HEK293 (cell line): ENCODE results near the gene GTPBP3.
A peak's percentile ranks its signal among the peaks of the same experiment; 100 is the strongest.

Source experiments
- CTCF ChIA-PET: fragments of 350-600 bp; formaldehyde crosslinking; extraction: SDS; loops from one replicate; lab custom pipeline; 2021; ENCODE audit warnings: antibody characterized with exemption; lab: Yijun Ruan, JAX
- POLR2A ChIA-PET: fragments of 300-600 bp; formaldehyde crosslinking; extraction: SDS; loops from one replicate; lab custom pipeline; 2020; ENCODE audit warnings: antibody characterized with exemption, inconsistent platforms; lab: Yijun Ruan, JAX
- H3K27ac ChIP-seq: fragments of 200-500 bp; sonication (Bioruptor generic); 2 replicates; pipeline ENCODE4 v1.5.1; 2014; ENCODE audit warnings: low read depth, low read length, control low read depth, inconsistent platforms; ENCODE audit errors: extremely low read depth
- H3K36me3 ChIP-seq, 2 experiments: fragments of 200-500 bp in 1 of 2; sonication (Bioruptor generic) in 1 of 2; 1 replicate in 1 of 2; 2 replicates in 1 of 2; pipeline ENCODE4 v1.5.1; 2014 to 2017; ENCODE audit warnings: inconsistent platforms in 2 of 2, low read length in 2 of 2; ENCODE audit not compliant: control insufficient read depth in 2 of 2, insufficient read depth in 1 of 2
- H3K4me1 ChIP-seq: fragments of 200-500 bp; sonication (Bioruptor generic); 2 replicates; pipeline ENCODE4 v1.5.1; 2014; ENCODE audit warnings: mild to moderate bottlenecking, low read length, inconsistent platforms; ENCODE audit not compliant: control insufficient read depth, insufficient read depth
- H3K4me3 ChIP-seq: 2 replicates; pipeline ENCODE4 v1.5.1; 2011; ENCODE audit warnings: low read depth, mild to moderate bottlenecking, control low read depth, low read length, moderate library complexity
- H3K9me3 ChIP-seq: fragments of 200-500 bp; sonication (Bioruptor generic); 2 replicates; pipeline ENCODE4 v1.5.1; 2014; ENCODE audit warnings: low read depth, low read length, inconsistent platforms; ENCODE audit not compliant: control insufficient read depth, insufficient read depth
- GLI2 ChIP-seq: fragments of 450-650 bp; formaldehyde crosslinking; IDR thresholded peaks from 2 replicates; pipeline ENCODE4; 2017; ENCODE audit warnings: missing biosample characterization, missing genetic modification characterization, low read depth, borderline replicate concordance
- HOXD13 ChIP-seq: sonication (generic); formaldehyde crosslinking; IDR thresholded peaks from 2 replicates; pipeline ENCODE4 v1.8.0; 2022; ENCODE audit warnings: missing genetic modification reagents, borderline replicate concordance
- MZF1 ChIP-seq: fragments of 450-650 bp; formaldehyde crosslinking; IDR thresholded peaks from 2 replicates; pipeline ENCODE4 v1.5.1; 2017; ENCODE audit warnings: missing biosample characterization, missing genetic modification characterization, borderline replicate concordance
- PRDM1 ChIP-seq: fragments of 450-650 bp; formaldehyde crosslinking; IDR thresholded peaks from 2 replicates; pipeline ENCODE4; 2016; ENCODE audit warnings: missing biosample characterization, missing genetic modification characterization
- SALL2 ChIP-seq: fragments of 450-650 bp; formaldehyde crosslinking; IDR thresholded peaks from 2 replicates; pipeline ENCODE4 v1.5.0; 2017; ENCODE audit warnings: missing biosample characterization, mild to moderate bottlenecking, missing genetic modification characterization, borderline replicate concordance
- TRIM28 ChIP-seq: IDR thresholded peaks from 2 replicates; pipeline ENCODE4 v1.6.1; 2011; ENCODE audit warnings: low read length, control low read depth, borderline replicate concordance
- YY2 ChIP-seq: fragments of 450-650 bp; formaldehyde crosslinking; IDR thresholded peaks from 2 replicates; pipeline ENCODE4 v1.5.1; 2016; ENCODE audit warnings: missing biosample characterization, missing genetic modification characterization
- ZFP41 ChIP-seq: fragments of 450-650 bp; formaldehyde crosslinking; IDR thresholded peaks from 2 replicates; pipeline ENCODE4 v1.5.1; 2016; ENCODE audit warnings: missing biosample characterization, missing genetic modification characterization, borderline replicate concordance
- ZIC2 ChIP-seq: fragments of 450-650 bp; formaldehyde crosslinking; IDR thresholded peaks from 2 replicates; pipeline ENCODE4 v1.5.1; 2016; ENCODE audit warnings: missing biosample characterization, missing genetic modification characterization
- ZNF132 ChIP-seq: fragments of 450-650 bp; formaldehyde crosslinking; IDR thresholded peaks from 2 replicates; pipeline ENCODE4 v1.5.1; 2017; ENCODE audit warnings: missing biosample characterization, missing genetic modification characterization, borderline replicate concordance
- ZNF174 ChIP-seq: fragments of 450-650 bp; formaldehyde crosslinking; IDR thresholded peaks from 2 replicates; pipeline ENCODE4 v1.5.0; 2017; ENCODE audit warnings: missing biosample characterization, mild to moderate bottlenecking, missing genetic modification characterization
- ZNF274 ChIP-seq, 2 experiments: fragments of 200-500 bp in 1 of 2; fragments of 450-650 bp in 1 of 2; sonication (Bioruptor generic) in 1 of 2; formaldehyde crosslinking in 1 of 2; IDR thresholded peaks; 2 replicates each; pipeline versions ENCODE4 v1.5.1 to v1.6.1; 2014 to 2016; ENCODE audit warnings: borderline replicate concordance in 1 of 2, inconsistent platforms in 1 of 2, low read length in 1 of 2, missing biosample characterization in 1 of 2, missing genetic modification characterization in 1 of 2
- ZNF341 ChIP-seq: fragments of 450-650 bp; formaldehyde crosslinking; IDR thresholded peaks from 2 replicates; pipeline ENCODE4; 2016; ENCODE audit warnings: low read depth, missing biosample characterization, missing genetic modification characterization
- ZNF664 ChIP-seq: fragments of 450-650 bp; formaldehyde crosslinking; IDR thresholded peaks from 2 replicates; pipeline ENCODE4 v1.5.1; 2016; ENCODE audit warnings: missing biosample characterization, missing genetic modification characterization
- ZNF670 ChIP-seq: fragments of 450-650 bp; formaldehyde crosslinking; IDR thresholded peaks from 2 replicates; pipeline ENCODE4 v1.5.1; 2016; ENCODE audit warnings: missing biosample characterization, missing genetic modification characterization, low read depth
- ZNF747 ChIP-seq: fragments of 450-650 bp; formaldehyde crosslinking; IDR thresholded peaks from 2 replicates; pipeline ENCODE4 v1.5.1; 2016; ENCODE audit warnings: missing biosample characterization, missing genetic modification characterization
- ZNF76 ChIP-seq: fragments of 450-650 bp; formaldehyde crosslinking; IDR thresholded peaks from 2 replicates; pipeline ENCODE4; 2016; ENCODE audit warnings: low read depth, missing biosample characterization, missing genetic modification characterization, borderline replicate concordance
- ZNF830 ChIP-seq: fragments of 450-650 bp; IDR thresholded peaks from 2 replicates; pipeline ENCODE4 v1.5.0; 2018; ENCODE audit warnings: missing biosample characterization, missing genetic modification characterization, low read depth, mild to moderate bottlenecking, moderate library complexity
- TF ChIP-seq, protein P1 (sequence below): fragments of 450-650 bp; formaldehyde crosslinking; IDR thresholded peaks from 2 replicates; pipeline ENCODE4 v1.5.1; 2016; ENCODE audit warnings: missing biosample characterization, missing genetic modification characterization
- TF ChIP-seq, protein P2 (sequence below): fragments of 450-650 bp; formaldehyde crosslinking; IDR thresholded peaks from 2 replicates; pipeline ENCODE4 v1.5.1; 2016; ENCODE audit warnings: missing biosample characterization, missing genetic modification characterization
- TF ChIP-seq, protein P3 (sequence below): fragments of 450-650 bp; IDR thresholded peaks from 2 replicates; pipeline ENCODE4 v1.5.1; 2018; ENCODE audit warnings: missing biosample characterization, missing genetic modification characterization
- TF ChIP-seq, protein P4 (sequence below): fragments of 450-650 bp; formaldehyde crosslinking; IDR thresholded peaks from 2 replicates; pipeline ENCODE4 v1.5.1; 2016; ENCODE audit warnings: missing biosample characterization, missing genetic modification characterization, low read depth
- TF ChIP-seq, protein P5 (sequence below): fragments of 450-650 bp; formaldehyde crosslinking; IDR thresholded peaks from 2 replicates; pipeline ENCODE4 v1.5.1; 2017; ENCODE audit warnings: missing biosample characterization, missing genetic modification characterization

The GTPBP3 gene

DNA sequence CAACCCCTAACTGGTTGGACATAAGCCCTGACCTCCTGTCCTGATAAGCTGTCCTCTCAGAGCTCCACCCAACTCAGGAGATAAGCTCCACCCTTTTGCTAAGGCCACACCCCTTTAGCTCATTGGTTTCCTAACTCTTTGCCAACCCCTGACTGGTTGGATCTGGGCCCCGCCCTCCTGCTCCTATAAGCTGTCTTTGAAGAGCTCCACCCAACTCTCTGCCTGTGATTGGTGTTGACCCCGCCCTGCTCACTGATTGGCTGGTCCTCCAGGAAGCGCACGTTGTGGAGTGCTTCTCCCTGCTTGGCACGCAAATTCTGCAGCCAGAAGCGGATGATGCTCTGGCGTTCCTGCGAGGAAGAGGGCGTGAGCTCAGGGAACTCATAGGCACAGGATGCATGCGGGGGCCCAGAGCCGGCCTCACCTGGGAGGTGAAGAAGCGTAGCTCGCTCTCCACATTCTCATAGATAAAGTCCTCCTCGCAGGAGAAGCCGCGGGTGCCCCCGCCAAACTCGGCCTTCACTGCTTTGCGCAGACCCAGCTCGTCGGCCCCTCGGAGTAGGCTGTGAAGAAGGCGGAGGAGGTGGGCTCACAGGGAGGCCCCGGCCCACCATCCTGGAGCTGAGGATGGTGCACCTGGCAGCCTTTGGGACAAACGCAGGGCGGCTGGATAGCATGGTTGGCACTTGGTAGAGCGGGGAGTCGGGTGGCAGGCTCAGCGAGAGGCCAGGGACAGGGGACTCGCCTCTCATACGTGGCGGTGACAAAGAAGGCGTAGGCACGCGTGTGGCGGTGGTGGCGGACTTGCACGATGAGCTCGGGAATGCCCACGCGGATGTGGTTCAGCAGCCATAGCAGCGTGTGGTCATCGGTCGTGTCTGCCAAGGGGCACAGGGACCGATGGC is 4.4 kb upstream of the GTPBP3 start (continued):
- TF ChIP-seq, protein P1, sequence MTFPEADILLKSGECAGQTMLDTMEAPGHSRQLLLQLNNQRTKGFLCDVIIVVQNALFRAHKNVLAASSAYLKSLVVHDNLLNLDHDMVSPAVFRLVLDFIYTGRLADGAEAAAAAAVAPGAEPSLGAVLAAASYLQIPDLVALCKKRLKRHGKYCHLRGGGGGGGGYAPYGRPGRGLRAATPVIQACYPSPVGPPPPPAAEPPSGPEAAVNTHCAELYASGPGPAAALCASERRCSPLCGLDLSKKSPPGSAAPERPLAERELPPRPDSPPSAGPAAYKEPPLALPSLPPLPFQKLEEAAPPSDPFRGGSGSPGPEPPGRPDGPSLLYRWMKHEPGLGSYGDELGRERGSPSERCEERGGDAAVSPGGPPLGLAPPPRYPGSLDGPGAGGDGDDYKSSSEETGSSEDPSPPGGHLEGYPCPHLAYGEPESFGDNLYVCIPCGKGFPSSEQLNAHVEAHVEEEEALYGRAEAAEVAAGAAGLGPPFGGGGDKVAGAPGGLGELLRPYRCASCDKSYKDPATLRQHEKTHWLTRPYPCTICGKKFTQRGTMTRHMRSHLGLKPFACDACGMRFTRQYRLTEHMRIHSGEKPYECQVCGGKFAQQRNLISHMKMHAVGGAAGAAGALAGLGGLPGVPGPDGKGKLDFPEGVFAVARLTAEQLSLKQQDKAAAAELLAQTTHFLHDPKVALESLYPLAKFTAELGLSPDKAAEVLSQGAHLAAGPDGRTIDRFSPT (tag by site-specific recombination), result peak; percentile 80
- TF ChIP-seq, protein P2, sequence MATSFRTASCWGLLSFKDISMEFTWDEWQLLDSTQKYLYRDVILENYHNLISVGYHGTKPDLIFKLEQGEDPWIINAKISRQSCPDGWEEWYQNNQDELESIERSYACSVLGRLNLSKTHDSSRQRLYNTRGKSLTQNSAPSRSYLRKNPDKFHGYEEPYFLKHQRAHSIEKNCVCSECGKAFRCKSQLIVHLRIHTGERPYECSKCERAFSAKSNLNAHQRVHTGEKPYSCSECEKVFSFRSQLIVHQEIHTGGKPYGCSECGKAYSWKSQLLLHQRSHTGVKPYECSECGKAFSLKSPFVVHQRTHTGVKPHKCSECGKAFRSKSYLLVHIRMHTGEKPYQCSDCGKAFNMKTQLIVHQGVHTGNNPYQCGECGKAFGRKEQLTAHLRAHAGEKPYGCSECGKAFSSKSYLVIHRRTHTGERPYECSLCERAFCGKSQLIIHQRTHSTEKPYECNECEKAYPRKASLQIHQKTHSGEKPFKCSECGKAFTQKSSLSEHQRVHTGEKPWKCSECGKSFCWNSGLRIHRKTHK (tag by site-specific recombination), result no peak
- TF ChIP-seq YY2 (tag by site-specific recombination) (no peak), ZNF76 (no peak), ZNF174 (no peak), TRIM28 (no peak), MZF1 (no peak), ZNF664 (tag by site-specific recombination) (no peak), ZIC2 (no peak), HOXD13 (CRISPR knock-in tag) (no peak)
- TF ChIP-seq, protein P3, sequence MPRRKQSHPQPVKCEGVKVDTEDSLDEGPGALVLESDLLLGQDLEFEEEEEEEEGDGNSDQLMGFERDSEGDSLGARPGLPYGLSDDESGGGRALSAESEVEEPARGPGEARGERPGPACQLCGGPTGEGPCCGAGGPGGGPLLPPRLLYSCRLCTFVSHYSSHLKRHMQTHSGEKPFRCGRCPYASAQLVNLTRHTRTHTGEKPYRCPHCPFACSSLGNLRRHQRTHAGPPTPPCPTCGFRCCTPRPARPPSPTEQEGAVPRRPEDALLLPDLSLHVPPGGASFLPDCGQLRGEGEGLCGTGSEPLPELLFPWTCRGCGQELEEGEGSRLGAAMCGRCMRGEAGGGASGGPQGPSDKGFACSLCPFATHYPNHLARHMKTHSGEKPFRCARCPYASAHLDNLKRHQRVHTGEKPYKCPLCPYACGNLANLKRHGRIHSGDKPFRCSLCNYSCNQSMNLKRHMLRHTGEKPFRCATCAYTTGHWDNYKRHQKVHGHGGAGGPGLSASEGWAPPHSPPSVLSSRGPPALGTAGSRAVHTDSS (tag by site-specific recombination), result no peak
- TF ChIP-seq, protein P4, sequence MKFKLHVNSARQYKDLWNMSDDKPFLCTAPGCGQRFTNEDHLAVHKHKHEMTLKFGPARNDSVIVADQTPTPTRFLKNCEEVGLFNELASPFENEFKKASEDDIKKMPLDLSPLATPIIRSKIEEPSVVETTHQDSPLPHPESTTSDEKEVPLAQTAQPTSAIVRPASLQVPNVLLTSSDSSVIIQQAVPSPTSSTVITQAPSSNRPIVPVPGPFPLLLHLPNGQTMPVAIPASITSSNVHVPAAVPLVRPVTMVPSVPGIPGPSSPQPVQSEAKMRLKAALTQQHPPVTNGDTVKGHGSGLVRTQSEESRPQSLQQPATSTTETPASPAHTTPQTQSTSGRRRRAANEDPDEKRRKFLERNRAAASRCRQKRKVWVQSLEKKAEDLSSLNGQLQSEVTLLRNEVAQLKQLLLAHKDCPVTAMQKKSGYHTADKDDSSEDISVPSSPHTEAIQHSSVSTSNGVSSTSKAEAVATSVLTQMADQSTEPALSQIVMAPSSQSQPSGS (tag by site-specific recombination), result no peak
- TF ChIP-seq, protein P5, sequence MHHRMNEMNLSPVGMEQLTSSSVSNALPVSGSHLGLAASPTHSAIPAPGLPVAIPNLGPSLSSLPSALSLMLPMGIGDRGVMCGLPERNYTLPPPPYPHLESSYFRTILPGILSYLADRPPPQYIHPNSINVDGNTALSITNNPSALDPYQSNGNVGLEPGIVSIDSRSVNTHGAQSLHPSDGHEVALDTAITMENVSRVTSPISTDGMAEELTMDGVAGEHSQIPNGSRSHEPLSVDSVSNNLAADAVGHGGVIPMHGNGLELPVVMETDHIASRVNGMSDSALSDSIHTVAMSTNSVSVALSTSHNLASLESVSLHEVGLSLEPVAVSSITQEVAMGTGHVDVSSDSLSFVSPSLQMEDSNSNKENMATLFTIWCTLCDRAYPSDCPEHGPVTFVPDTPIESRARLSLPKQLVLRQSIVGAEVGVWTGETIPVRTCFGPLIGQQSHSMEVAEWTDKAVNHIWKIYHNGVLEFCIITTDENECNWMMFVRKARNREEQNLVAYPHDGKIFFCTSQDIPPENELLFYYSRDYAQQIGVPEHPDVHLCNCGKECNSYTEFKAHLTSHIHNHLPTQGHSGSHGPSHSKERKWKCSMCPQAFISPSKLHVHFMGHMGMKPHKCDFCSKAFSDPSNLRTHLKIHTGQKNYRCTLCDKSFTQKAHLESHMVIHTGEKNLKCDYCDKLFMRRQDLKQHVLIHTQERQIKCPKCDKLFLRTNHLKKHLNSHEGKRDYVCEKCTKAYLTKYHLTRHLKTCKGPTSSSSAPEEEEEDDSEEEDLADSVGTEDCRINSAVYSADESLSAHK, result no peak
- TF ChIP-seq, all 188 proteins: peak for 12

DNA sequence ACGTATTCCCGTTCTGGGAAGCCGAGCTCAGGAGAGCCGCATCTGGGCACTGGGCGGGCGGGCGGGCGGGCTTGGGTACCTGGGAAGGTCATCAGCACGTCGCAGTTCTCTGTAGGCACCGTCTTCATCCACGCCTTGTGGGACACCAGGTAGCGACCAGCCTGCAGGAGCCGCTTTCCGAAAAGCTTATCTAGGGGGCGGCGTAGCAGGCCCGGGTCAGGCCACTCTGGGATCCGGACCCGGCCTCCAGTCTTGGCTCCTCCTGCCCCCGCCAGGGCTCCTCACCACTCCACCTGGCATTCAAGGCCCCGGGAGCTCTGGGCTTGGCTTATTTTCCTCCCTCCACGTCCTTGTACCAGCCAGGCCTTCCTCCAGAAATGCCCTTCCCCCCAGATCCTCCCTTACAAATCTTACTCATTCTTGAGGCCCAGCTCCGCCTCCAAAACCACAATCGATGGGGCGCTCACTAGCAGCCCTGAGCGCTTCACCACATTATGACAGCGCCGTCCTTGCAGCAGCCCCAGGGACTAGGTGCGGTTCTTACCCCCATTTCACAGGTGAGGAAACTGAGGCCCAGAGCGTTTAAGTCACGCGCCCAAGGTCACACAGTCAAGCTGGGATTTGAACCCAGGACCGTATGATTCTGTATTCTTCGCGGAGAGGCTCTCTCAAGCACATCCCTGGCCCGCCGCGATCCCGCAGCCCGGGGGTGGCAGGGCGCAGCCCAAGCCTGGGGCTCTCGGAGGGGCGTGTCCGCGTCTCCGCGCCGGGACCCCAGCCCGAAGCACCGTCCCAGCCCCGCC is 3.5 kb upstream of the GTPBP3 start:
- no peaks in the 10 kb centered on the region for H3K9me3 ChIP-seq
- POLR2A ChIA-PET, result interaction anchor here (0.6 to 7.6 kb wide), 11 partner anchors 9 to 202 kb away, joined by 3 to 64 read pairs (median 8); partner anchors contain the start of genes ABHD8, BABAM1, DDA1 and MRPL34
- CTCF ChIA-PET, result interaction anchor here (0.6 to 2.4 kb wide), 12 partner anchors 13 to 999 kb away, joined by 3 to 9 read pairs (median 4); partner anchors contain the start of gene MRPL34
- peak overlapping the region; percentile 72 for H3K4me3 ChIP-seq
- peaks cover 0 to 24% of the 10 kb centered on the region in 2 experiments; a peak in 2 of 3 replicates for H3K36me3 ChIP-seq
- peaks cover 8% of the 10 kb centered on the region for H3K4me1 ChIP-seq
- H3K27ac ChIP-seq, result peak overlapping the region; percentile 57; the same call in 1 of the 2 replicates
- no peak for TF ChIP-seq ZNF747 (tag by site-specific recombination)
- TF ChIP-seq SALL2 (tag by site-specific recombination), result no peak
- TF ChIP-seq ZNF132 (tag by site-specific recombination), result no peak
- TF ChIP-seq PRDM1 (tag by site-specific recombination), result no peak
- TF ChIP-seq ZNF341, result no peak
- TF ChIP-seq ZNF670 (tag by site-specific recombination), result no peak
- TF ChIP-seq ZNF274 (IDR thresholded peaks at IDR 0.05; ENCODE audit: low read length), result no peak
- no peak for TF ChIP-seq ZNF274 (tag by site-specific recombination; IDR thresholded peaks at IDR 0.05; ENCODE audit: borderline replicate concordance)
- no peak for TF ChIP-seq ZFP41 (tag by site-specific recombination)
- TF ChIP-seq GLI2 (tag by site-specific recombination), result no peak
- no peak for TF ChIP-seq ZNF830 (tag by site-specific recombination)
